ENCODE measurements around the gene KRT72.

Gene KRT72

GRCh38 chr12:52602552-52602951, 1.3 kb upstream of the KRT72 start:
- Histone ChIP-seq H3K9me3 (ENCODE audit: insufficient read depth, low read depth, low read length) (no peaks in the 10 kb centered on the region), H3K4me1 (ENCODE audit: insufficient read depth, low read length, poor library complexity, severe bottlenecking) (peaks cover 12% of the 10 kb centered on the region), H3K4me2 (ENCODE audit: low read depth, low read length, poor library complexity, severe bottlenecking) (no peak overlapping the region), H3K36me3 (ENCODE audit: insufficient read depth, low read length) (no peaks in the 10 kb centered on the region), H3K9ac (ENCODE audit: low read depth, low read length, poor library complexity, severe bottlenecking) (no peak overlapping the region), H3K79me2 (ENCODE audit: insufficient read depth, low read length) (no peaks in the 10 kb centered on the region), H3K9me2 (replicated peaks; ENCODE audit: low read depth, low read length) (no peaks in the 10 kb centered on the region), H2AFZ (ENCODE audit: low read length) (no peak overlapping the region), H3F3A (ENCODE audit: low read depth) (no peaks in the 10 kb centered on the region), H3K4me3 (ENCODE audit: low read length, poor library complexity, severe bottlenecking) (no peak overlapping the region), H4K20me1 (ENCODE audit: insufficient read depth, low read length, poor library complexity, severe bottlenecking) (no peaks in the 10 kb centered on the region), H3K27me3 (ENCODE audit: insufficient read depth, low read length, poor library complexity, severe bottlenecking) (no peaks in the 10 kb centered on the region)
- TF ChIP-seq, protein P1, sequence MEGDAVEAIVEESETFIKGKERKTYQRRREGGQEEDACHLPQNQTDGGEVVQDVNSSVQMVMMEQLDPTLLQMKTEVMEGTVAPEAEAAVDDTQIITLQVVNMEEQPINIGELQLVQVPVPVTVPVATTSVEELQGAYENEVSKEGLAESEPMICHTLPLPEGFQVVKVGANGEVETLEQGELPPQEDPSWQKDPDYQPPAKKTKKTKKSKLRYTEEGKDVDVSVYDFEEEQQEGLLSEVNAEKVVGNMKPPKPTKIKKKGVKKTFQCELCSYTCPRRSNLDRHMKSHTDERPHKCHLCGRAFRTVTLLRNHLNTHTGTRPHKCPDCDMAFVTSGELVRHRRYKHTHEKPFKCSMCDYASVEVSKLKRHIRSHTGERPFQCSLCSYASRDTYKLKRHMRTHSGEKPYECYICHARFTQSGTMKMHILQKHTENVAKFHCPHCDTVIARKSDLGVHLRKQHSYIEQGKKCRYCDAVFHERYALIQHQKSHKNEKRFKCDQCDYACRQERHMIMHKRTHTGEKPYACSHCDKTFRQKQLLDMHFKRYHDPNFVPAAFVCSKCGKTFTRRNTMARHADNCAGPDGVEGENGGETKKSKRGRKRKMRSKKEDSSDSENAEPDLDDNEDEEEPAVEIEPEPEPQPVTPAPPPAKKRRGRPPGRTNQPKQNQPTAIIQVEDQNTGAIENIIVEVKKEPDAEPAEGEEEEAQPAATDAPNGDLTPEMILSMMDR (conservative IDR thresholded peaks at IDR 0.05; ENCODE audit: low read length): no peak
- no peak for TF ChIP-seq EZH2phosphoT487 (IDR thresholded peaks at IDR 0.05; ENCODE audit: borderline replicate concordance)

DNA sequence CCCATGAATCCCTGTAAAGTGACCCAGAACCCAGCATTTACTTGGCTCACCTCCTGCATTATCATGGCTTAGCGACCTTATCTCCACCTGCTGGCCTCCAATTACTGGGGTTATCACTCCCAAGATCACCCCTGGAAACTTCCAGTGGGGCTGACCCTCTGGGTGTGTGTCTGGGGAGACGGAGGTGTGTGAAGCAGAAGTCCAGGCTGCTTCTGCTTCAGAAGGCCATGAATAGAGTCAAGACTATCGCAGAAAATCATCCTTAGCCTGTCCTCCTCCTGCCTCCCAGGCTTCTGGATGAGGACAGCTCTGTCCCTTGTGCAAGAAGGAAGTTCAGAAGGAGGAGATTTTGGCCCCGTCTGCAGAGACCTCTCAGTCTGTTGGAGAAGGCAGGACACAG, 408 bp upstream of the KRT72 start:
- Histone ChIP-seq H3K4me1 (ENCODE audit: insufficient read depth, low read length, poor library complexity, severe bottlenecking) (peaks cover 12% of the 10 kb centered on the region), H3K36me3 (ENCODE audit: insufficient read depth, low read length) (no peaks in the 10 kb centered on the region), H3K4me3 (ENCODE audit: low read length, poor library complexity, severe bottlenecking) (no peak overlapping the region), H3K4me2 (ENCODE audit: low read depth, low read length, poor library complexity, severe bottlenecking) (no peak overlapping the region), H4K20me1 (ENCODE audit: insufficient read depth, low read length, poor library complexity, severe bottlenecking) (no peaks in the 10 kb centered on the region), H3K9ac (ENCODE audit: low read depth, low read length, poor library complexity, severe bottlenecking) (no peak overlapping the region), H3K27me3 (ENCODE audit: insufficient read depth, low read length, poor library complexity, severe bottlenecking) (no peaks in the 10 kb centered on the region), H2AFZ (ENCODE audit: low read length) (no peak overlapping the region), H3F3A (ENCODE audit: low read depth) (no peaks in the 10 kb centered on the region), H3K9me3 (ENCODE audit: insufficient read depth, low read depth, low read length) (no peaks in the 10 kb centered on the region), H3K9me2 (replicated peaks; ENCODE audit: low read depth, low read length) (no peaks in the 10 kb centered on the region), H3K79me2 (ENCODE audit: insufficient read depth, low read length) (no peaks in the 10 kb centered on the region)
- TF ChIP-seq, protein P1 (conservative IDR thresholded peaks at IDR 0.05; ENCODE audit: low read length): no peak
- no peak for TF ChIP-seq EZH2phosphoT487 (IDR thresholded peaks at IDR 0.05; ENCODE audit: borderline replicate concordance)

DNA sequence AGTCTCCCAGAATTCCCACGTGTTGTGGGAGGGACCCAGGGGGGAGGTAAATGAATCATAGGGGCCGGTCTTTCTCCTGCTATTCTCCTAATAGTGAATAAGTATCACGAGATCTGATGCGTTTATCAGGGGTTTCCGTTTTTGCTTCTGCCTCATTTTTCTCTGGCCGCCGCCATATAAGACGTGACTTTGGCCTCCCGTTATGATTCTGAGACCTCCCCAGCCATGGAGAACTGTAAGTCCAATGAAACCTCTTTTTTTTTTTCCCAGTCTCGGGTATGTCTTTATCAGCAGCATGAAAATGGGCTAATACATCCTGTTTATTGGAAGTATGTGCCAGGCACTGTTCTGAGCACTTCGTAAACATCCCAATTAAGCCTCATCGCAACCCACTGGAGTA, 788 bp downstream of the KRT72 start:
- Histone ChIP-seq H3K4me1 (ENCODE audit: insufficient read depth, low read length, poor library complexity, severe bottlenecking) (peaks cover 9% of the 10 kb centered on the region), H3K27me3 (ENCODE audit: insufficient read depth, low read length, poor library complexity, severe bottlenecking) (no peaks in the 10 kb centered on the region), H3F3A (ENCODE audit: low read depth) (no peaks in the 10 kb centered on the region), H3K9me3 (ENCODE audit: insufficient read depth, low read depth, low read length) (no peaks in the 10 kb centered on the region), H3K9me2 (replicated peaks; ENCODE audit: low read depth, low read length) (no peaks in the 10 kb centered on the region), H3K36me3 (ENCODE audit: insufficient read depth, low read length) (no peaks in the 10 kb centered on the region), H3K9ac (ENCODE audit: low read depth, low read length, poor library complexity, severe bottlenecking) (no peak overlapping the region), H3K4me3 (ENCODE audit: low read length, poor library complexity, severe bottlenecking) (no peak overlapping the region), H2AFZ (ENCODE audit: low read length) (no peak overlapping the region), H3K4me2 (ENCODE audit: low read depth, low read length, poor library complexity, severe bottlenecking) (no peak overlapping the region), H3K79me2 (ENCODE audit: insufficient read depth, low read length) (no peaks in the 10 kb centered on the region), H4K20me1 (ENCODE audit: insufficient read depth, low read length, poor library complexity, severe bottlenecking) (no peaks in the 10 kb centered on the region)
- TF ChIP-seq EZH2phosphoT487 (IDR thresholded peaks at IDR 0.05; ENCODE audit: borderline replicate concordance): no peak
- TF ChIP-seq, protein P1 (conservative IDR thresholded peaks at IDR 0.05; ENCODE audit: low read length): no peak

Data from Loucy (cell line).